Activated naive CD4-positive, alpha-beta T cell treated with anti-CD3 and anti-CD28 coated beads, Interleukin-2, amount 50 U/mL, for 72 hours (primary cell): Measurements from ENCODE around the gene LRRC52. TPM values are rescaled to one million over a fixed set of nuclear protein-coding genes. Genes with fewer than 3 reads are reported as not detected.
"Not testable (repeated sequence)": the region's sequence is repeated elsewhere in the genome, so short reads cannot be mapped to it uniquely, and the experiment has no call there.

Experiments used
- ATAC-seq, 2 donors: fragments of 150-1000 bp; cut with Tn5 transposase; 2 replicates each; pipeline ENCODE4 v1.10.0; 2021; ENCODE audit warnings: mild to moderate bottlenecking in 2 of 2, moderate library complexity in 2 of 2
- DNase-seq, 2 donors: peaks; one replicate each; pipeline ENCODE4 v3.0.0; 2021 to 2022; ENCODE audit warnings: low spot score in 2 of 2
- H3K27ac Mint-ChIP-seq, 2 donors: one replicate each; pipeline ENCODE4 v1.8.0; 2022; ENCODE audit warnings: mild to moderate bottlenecking in 2 of 2, mixed read lengths in 2 of 2
- H3K36me3 Mint-ChIP-seq, 2 donors: one replicate each; pipeline ENCODE4 v1.8.0; 2022; ENCODE audit warnings: mixed read lengths in 2 of 2
- H3K9me3 Mint-ChIP-seq, 2 donors: one replicate each; pipeline ENCODE4 v1.8.0; 2022; ENCODE audit warnings: mixed read lengths in 2 of 2
- total RNA-seq, 2 donors: library from RNA; stranded (reverse); gene quantifications; one replicate each; pipeline ENCODE4 v1.2.3, GENCODE V29; 2022

LRRC52 gene
- total RNA-seq, 2 donors from 2014 or later = not detected

- DNase-seq = no peak
- no peak for ATAC-seq
- Mint-ChIP-seq H3K9me3 (no peaks in the 10 kb centered on the region), H3K36me3 (no peaks in the 10 kb centered on the region), H3K27ac (peak overlapping the region; percentile 87 to 98)
These were observed 54.9 kb downstream of the LRRC52 start for GRCh38 chr1:165598676-165599059.

GRCh38 chr1:165600793-165601192, 57.0 kb downstream of the LRRC52 start:
- Mint-ChIP-seq H3K36me3 (no peaks in the 10 kb centered on the region), H3K27ac (no peak overlapping the region), H3K9me3 (no peaks in the 10 kb centered on the region)
- DNase-seq = no peak
- ATAC-seq = no peak

- no peaks in the 10 kb centered on the region for H3K9me3 Mint-ChIP-seq
- H3K27ac Mint-ChIP-seq = peak overlapping the region in 1 of 2 donors; percentile 25
- ATAC-seq = no peak
- no peaks in the 10 kb centered on the region for H3K36me3 Mint-ChIP-seq
- DNase-seq = no peak
These were observed 60.0 kb downstream of the LRRC52 start for GRCh38 chr1:165603810-165604209.

GRCh38 chr1:165605246-165605645, 61.4 kb downstream of the LRRC52 start:
- no peaks in the 10 kb centered on the region for H3K36me3 Mint-ChIP-seq
- DNase-seq (no peak), ATAC-seq (no peak)
- no peak overlapping the region for H3K27ac Mint-ChIP-seq
- H3K9me3 Mint-ChIP-seq = no peaks in the 10 kb centered on the region

GRCh38 chr1:165606676-165607075, 62.9 kb downstream of the LRRC52 start:
- not testable (repeated sequence) for H3K36me3 Mint-ChIP-seq, ATAC-seq, H3K27ac Mint-ChIP-seq

GRCh38 chr1:165610866-165611265, 67.1 kb downstream of the LRRC52 start:
- Mint-ChIP-seq H3K36me3 (no peaks in the 10 kb centered on the region), H3K27ac (no peak overlapping the region), H3K9me3 (peaks cover 0 to 4% of the 10 kb centered on the region in 2 donors)
- ATAC-seq (no peak), DNase-seq (no peak)

More at GRCh38 chr1:165606676-165607075, 62.9 kb downstream of the LRRC52 start:
- not testable (repeated sequence) for H3K9me3 Mint-ChIP-seq, DNase-seq

GRCh38 chr1:165612062-165612461, 68.3 kb downstream of the LRRC52 start:
- no peak overlapping the region for H3K27ac Mint-ChIP-seq
- ATAC-seq (no peak), DNase-seq (no peak)
- no peaks in the 10 kb centered on the region for H3K36me3 Mint-ChIP-seq
- peaks cover 0 to 4% of the 10 kb centered on the region in 2 donors for H3K9me3 Mint-ChIP-seq

Other genes starting within 250 kb of the LRRC52 start
- not detected for gene LMX1A, start 187.3 kb upstream of the LRRC52 start, total RNA-seq
- gene RXRG, start 98.9 kb upstream of the LRRC52 start, total RNA-seq = under 1 TPM in 1 of 2 donors, not detected in 1; 0.11 TPM
- gene MGST3, start 87.2 kb downstream of the LRRC52 start, total RNA-seq = 10 to 100 TPM; 33.6 to 72.2 TPM
- gene ALDH9A1, start 154.6 kb downstream of the LRRC52 start, total RNA-seq = 10 to 100 TPM; 23.9 to 31.6 TPM
- gene TMCO1, start 224.9 kb downstream of the LRRC52 start, total RNA-seq = 10 to 100 TPM; 58.1 to 72.0 TPM